ENCODE data around the gene SAFB. TPM values are rescaled to one million over a fixed set of nuclear protein-coding genes. Genes with fewer than 3 reads are reported as not detected.

Gene SAFB
- total RNA-seq, 1 donor from 2014 or later: 139 TPM

DNA sequence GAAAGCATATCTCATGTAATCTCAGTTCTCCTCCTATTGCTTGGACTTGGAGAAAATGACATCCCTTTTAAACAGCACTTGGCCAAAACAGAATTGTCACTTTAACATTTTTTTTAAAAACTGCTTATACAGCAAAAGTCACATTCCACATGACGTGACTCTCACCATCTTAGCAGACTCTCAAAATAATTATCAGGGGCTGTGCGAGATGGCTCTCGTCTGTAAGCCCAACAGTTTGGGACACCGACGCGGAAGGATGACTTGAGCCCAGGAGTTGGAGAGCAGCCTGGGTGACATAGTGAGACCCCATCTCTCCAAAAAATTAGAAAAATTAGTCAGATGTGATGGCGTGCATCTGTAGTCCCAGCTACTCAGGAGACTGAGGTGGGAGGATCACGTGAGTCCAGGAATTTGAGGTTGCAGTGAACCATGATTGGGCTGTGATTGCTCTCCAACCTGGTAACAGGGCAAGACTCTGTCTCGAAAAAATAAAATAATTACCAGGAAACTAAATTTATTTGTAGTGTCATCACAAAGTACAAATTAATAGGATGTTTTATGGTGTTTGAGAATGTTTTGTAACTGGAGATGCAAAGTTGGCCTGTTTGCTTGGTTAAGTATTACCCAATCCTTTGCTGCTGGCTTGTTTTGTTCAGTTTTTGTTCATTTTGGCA, 8.8 kb downstream of the SAFB start:
- peak overlapping the region; percentile 54 for H3K27ac Mint-ChIP-seq
- H3K36me3 Mint-ChIP-seq: peaks cover 16% of the 10 kb centered on the region
- TF ChIP-seq, protein P1, sequence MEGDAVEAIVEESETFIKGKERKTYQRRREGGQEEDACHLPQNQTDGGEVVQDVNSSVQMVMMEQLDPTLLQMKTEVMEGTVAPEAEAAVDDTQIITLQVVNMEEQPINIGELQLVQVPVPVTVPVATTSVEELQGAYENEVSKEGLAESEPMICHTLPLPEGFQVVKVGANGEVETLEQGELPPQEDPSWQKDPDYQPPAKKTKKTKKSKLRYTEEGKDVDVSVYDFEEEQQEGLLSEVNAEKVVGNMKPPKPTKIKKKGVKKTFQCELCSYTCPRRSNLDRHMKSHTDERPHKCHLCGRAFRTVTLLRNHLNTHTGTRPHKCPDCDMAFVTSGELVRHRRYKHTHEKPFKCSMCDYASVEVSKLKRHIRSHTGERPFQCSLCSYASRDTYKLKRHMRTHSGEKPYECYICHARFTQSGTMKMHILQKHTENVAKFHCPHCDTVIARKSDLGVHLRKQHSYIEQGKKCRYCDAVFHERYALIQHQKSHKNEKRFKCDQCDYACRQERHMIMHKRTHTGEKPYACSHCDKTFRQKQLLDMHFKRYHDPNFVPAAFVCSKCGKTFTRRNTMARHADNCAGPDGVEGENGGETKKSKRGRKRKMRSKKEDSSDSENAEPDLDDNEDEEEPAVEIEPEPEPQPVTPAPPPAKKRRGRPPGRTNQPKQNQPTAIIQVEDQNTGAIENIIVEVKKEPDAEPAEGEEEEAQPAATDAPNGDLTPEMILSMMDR (IDR thresholded peaks at IDR 0.05; ENCODE audit: unreplicated experiment): no peak
- H3K4me3 Mint-ChIP-seq: no peak overlapping the region
- no peak for DNase-seq (ENCODE audit: low spot score in 2 of 2, unreplicated experiment in 2 of 2)
- H3K9me3 Mint-ChIP-seq: no peaks in the 10 kb centered on the region
- peaks cover 20% of the 10 kb centered on the region for H3K4me1 Mint-ChIP-seq
- H3K27me3 Mint-ChIP-seq (ENCODE audit: low read depth): no peaks in the 10 kb centered on the region

GRCh38 chr19:5632241-5632612, 9.3 kb downstream of the SAFB start:
- Mint-ChIP-seq H3K36me3 (peaks cover 15% of the 10 kb centered on the region), H3K4me3 (no peak overlapping the region), H3K4me1 (peaks cover 20% of the 10 kb centered on the region), H3K27me3 (ENCODE audit: low read depth) (no peaks in the 10 kb centered on the region), H3K27ac (peak overlapping the region; percentile 20), H3K9me3 (no peaks in the 10 kb centered on the region)
- TF ChIP-seq, protein P1 (IDR thresholded peaks at IDR 0.05; ENCODE audit: unreplicated experiment): no peak
- no peak for DNase-seq (ENCODE audit: low spot score in 2 of 2, unreplicated experiment in 2 of 2)

DNA sequence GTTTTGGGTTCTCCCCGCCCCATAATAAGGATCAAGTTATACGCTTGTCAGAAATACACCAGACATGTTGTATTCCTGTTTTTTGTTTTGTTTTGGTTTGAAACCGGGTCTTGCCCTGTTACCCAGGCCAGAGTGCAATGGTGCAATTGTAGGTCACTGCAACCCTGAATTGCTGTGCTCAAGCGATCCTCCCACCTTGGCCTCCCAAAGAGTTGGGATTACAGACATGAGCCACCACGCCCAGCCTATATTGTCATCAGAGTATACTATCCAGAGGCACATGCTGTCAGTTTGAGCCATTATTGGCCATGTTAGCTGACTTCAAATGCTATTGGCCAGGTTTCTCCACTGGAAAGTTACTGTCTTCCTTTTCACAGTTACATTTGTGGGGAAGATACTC, 9.8 kb downstream of the SAFB start:
- TF ChIP-seq, protein P1 (IDR thresholded peaks at IDR 0.05; ENCODE audit: unreplicated experiment): no peak
- Mint-ChIP-seq H3K27me3 (ENCODE audit: low read depth) (no peaks in the 10 kb centered on the region), H3K27ac (peak overlapping the region; percentile 20), H3K9me3 (no peaks in the 10 kb centered on the region), H3K4me3 (no peak overlapping the region), H3K4me1 (peaks cover 19% of the 10 kb centered on the region), H3K36me3 (peaks cover 12% of the 10 kb centered on the region)
- no peak for DNase-seq (ENCODE audit: low spot score in 2 of 2, unreplicated experiment in 2 of 2)

- Mint-ChIP-seq H3K9me3 (no peaks in the 10 kb centered on the region), H3K4me1 (peaks cover 26% of the 10 kb centered on the region), H3K27ac (peak overlapping the region; percentile 11), H3K36me3 (peaks cover 2% of the 10 kb centered on the region), H3K27me3 (ENCODE audit: low read depth) (no peaks in the 10 kb centered on the region), H3K4me3 (no peak overlapping the region)
- TF ChIP-seq, protein P1 (IDR thresholded peaks at IDR 0.05; ENCODE audit: unreplicated experiment): no peak
- DNase-seq (ENCODE audit: low spot score in 2 of 2, unreplicated experiment in 2 of 2): no peak
These were observed 12.5 kb downstream of the SAFB start for GRCh38 chr19:5635427-5635826.

DNA sequence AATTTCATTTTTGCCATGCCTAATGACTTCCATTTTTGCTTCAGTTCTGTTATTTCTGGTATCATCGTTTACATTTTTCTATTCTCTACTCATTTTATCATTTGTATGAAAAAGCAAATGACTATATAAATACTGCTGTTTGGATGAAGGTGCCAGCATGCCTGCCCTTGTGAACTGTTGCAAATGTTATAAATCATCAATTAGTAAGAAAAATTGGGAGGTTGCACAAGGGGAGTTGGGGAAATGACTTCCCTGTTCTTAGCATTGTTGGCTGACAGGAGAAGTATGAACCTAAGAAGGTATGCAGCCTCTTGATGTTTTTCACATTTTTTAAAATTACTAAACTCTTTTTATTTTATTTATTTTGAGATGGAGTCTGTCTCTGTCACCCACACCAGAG, 15.1 kb downstream of the SAFB start:
- Mint-ChIP-seq H3K4me3 (no peak overlapping the region), H3K27me3 (ENCODE audit: low read depth) (no peaks in the 10 kb centered on the region), H3K27ac (peak overlapping the region; percentile 64), H3K36me3 (peaks cover 8% of the 10 kb centered on the region), H3K4me1 (peaks cover 16% of the 10 kb centered on the region), H3K9me3 (no peaks in the 10 kb centered on the region)
- DNase-seq (ENCODE audit: low spot score in 2 of 2, unreplicated experiment in 2 of 2): no peak
- TF ChIP-seq, protein P1 (IDR thresholded peaks at IDR 0.05; ENCODE audit: unreplicated experiment): no peak
